Uterus (tissue), 4 donors: ENCODE results near the gene AZI2. TPM values are rescaled to one million over a fixed set of nuclear protein-coding genes. Genes with fewer than 3 reads are reported as not detected.

ENCODE experiments used
- DNase-seq, 2 donors: peaks; one replicate each; pipeline ENCODE4 v3.0.0-alpha.2; 2019 to 2020
- H3K27ac ChIP-seq, 2 donors: fragments of 200-600 bp; sonication (generic); 1 replicate in 1 of 2; 2 replicates in 1 of 2; pipeline ENCODE4 v1.5.1; 2016 to 2018
- H3K27me3 ChIP-seq, 2 donors: fragments of 200-600 bp; sonication (generic); one replicate each; pipeline ENCODE4 v1.5.1; 2018 to 2019; ENCODE audit warnings: control low read depth in 1 of 2
- H3K36me3 ChIP-seq, 2 donors: fragments of 200-600 bp; sonication (generic); one replicate each; pipeline ENCODE4 v1.5.1; 2019; ENCODE audit warnings: control low read depth in 1 of 2
- H3K4me1 ChIP-seq, 2 donors: fragments of 200-600 bp; sonication (generic); one replicate each; pipeline ENCODE4 v1.5.1; 2018 to 2019; ENCODE audit warnings: control low read depth in 1 of 2
- H3K4me3 ChIP-seq, 2 donors: fragments of 200-600 bp; sonication (generic); 1 replicate in 1 of 2; 2 replicates in 1 of 2; pipeline ENCODE4 v1.5.1; 2018 to 2019; ENCODE audit warnings: mild to moderate bottlenecking in 1 of 2
- H3K9me3 ChIP-seq, 2 donors: fragments of 200-600 bp; sonication (generic); one replicate each; pipeline ENCODE4 v1.5.1; 2019; ENCODE audit warnings: control low read depth in 1 of 2
- CTCF ChIP-seq, 4 experiments: fragments of 200-600 bp in 2 of 4; fragments of 450-650 bp in 2 of 4; sonication (generic) in 2 of 4; IDR thresholded peaks; one replicate each; pipeline ENCODE4 v1.5.1; 2016 to 2019; ENCODE audit warnings: antibody characterized with exemption in 4 of 4, mild to moderate bottlenecking in 2 of 4, moderate library complexity in 1 of 4
- POLR2A ChIP-seq, 2 donors: fragments of 450-650 bp; IDR thresholded peaks; one replicate each; pipeline ENCODE4 v1.6.1; 2016; ENCODE audit warnings: antibody characterized with exemption in 2 of 2, mild to moderate bottlenecking in 1 of 2, moderate library complexity in 1 of 2
- intact Hi-C: fragments of 100-400 bp; cut with DNase I; formaldehyde crosslinking; loops from one replicate; pipeline ENCODE4 v1.15.1; 2023; ENCODE audit warnings: low total_unique reads
- total RNA-seq, 4 donors: library from RNA; depleted of rRNA in 3 of 4; stranded (reverse); fragments of >200 nt in 3 of 4; gene quantifications; one replicate each; pipeline versions ENCODE4 v1.1.0 to v1.2.4, GENCODE V29; 2014 to 2023
- donor health status: DM: yes; HTN: yes; CAD: no.

AZI2 gene
- total RNA-seq, 4 donors from 2014 or later: 21.8 to 129 (median 71.2) TPM

- no peaks in the 10 kb centered on the region for H3K9me3 ChIP-seq
- no peak overlapping the region for H3K27ac ChIP-seq
- peaks cover 0 to 7% of the 10 kb centered on the region in 2 donors for H3K4me1 ChIP-seq
- no peaks in the 10 kb centered on the region for H3K36me3 ChIP-seq
- intact Hi-C loops: no loop called here
- no peak overlapping the region for H3K4me3 ChIP-seq
- TF ChIP-seq CTCF (IDR thresholded peaks at IDR 0.05) (no peak), POLR2A (IDR thresholded peaks at IDR 0.05) (no peak)
- no peak for DNase-seq
- no peaks in the 10 kb centered on the region for H3K27me3 ChIP-seq
Observed at GRCh38 chr3:28343144-28343543, 5.5 kb downstream of the AZI2 start.

GRCh38 chr3:28337230-28337629 is 11.4 kb downstream of the AZI2 start:
- no peak for TF ChIP-seq CTCF (IDR thresholded peaks at IDR 0.05)
- no peak for TF ChIP-seq POLR2A (IDR thresholded peaks at IDR 0.05)
- H3K27ac ChIP-seq: no peak overlapping the region
- intact Hi-C loops: no loop called here
- no peak overlapping the region for H3K4me3 ChIP-seq
- no peaks in the 10 kb centered on the region for H3K9me3 ChIP-seq
- no peak for DNase-seq
- no peaks in the 10 kb centered on the region for H3K27me3 ChIP-seq
- H3K36me3 ChIP-seq: no peaks in the 10 kb centered on the region
- H3K4me1 ChIP-seq: no peaks in the 10 kb centered on the region

GRCh38 chr3:28335246-28335645 is 13.4 kb downstream of the AZI2 start:
- Histone ChIP-seq H3K9me3 (no peaks in the 10 kb centered on the region), H3K27me3 (no peaks in the 10 kb centered on the region), H3K27ac (no peak overlapping the region), H3K4me3 (no peak overlapping the region), H3K36me3 (no peaks in the 10 kb centered on the region), H3K4me1 (no peaks in the 10 kb centered on the region)
- TF ChIP-seq POLR2A (IDR thresholded peaks at IDR 0.05) (no peak), CTCF (IDR thresholded peaks at IDR 0.05) (no peak)
- intact Hi-C loops: no loop called here
- no peak for DNase-seq

GRCh38 chr3:28334552-28334951 is 14.1 kb downstream of the AZI2 start:
- no peaks in the 10 kb centered on the region for H3K9me3 ChIP-seq
- H3K27ac ChIP-seq: no peak overlapping the region
- DNase-seq: no peak
- H3K27me3 ChIP-seq: no peaks in the 10 kb centered on the region
- TF ChIP-seq POLR2A (IDR thresholded peaks at IDR 0.05): no peak
- TF ChIP-seq CTCF (IDR thresholded peaks at IDR 0.05): peak in 1 of 4 experiments; percentile 12
- H3K36me3 ChIP-seq: no peaks in the 10 kb centered on the region
- intact Hi-C loops: no loop called here
- H3K4me1 ChIP-seq: no peaks in the 10 kb centered on the region
- H3K4me3 ChIP-seq: no peak overlapping the region

- no peaks in the 10 kb centered on the region for H3K9me3 ChIP-seq
- H3K27ac ChIP-seq: no peak overlapping the region
- intact Hi-C loops: no loop called here
- DNase-seq: no peak
- H3K4me1 ChIP-seq: no peaks in the 10 kb centered on the region
- TF ChIP-seq CTCF (IDR thresholded peaks at IDR 0.05) (peak; percentile 43 to 66 (median 57)), POLR2A (IDR thresholded peaks at IDR 0.05) (no peak)
- H3K36me3 ChIP-seq: no peaks in the 10 kb centered on the region
- H3K4me3 ChIP-seq: no peak overlapping the region
- H3K27me3 ChIP-seq: no peaks in the 10 kb centered on the region
Observed at GRCh38 chr3:28328188-28329151, 20.2 kb downstream of the AZI2 start.
